HG02884 (cell line): ENCODE results near the gene PDE6B.
"Not testable (repeated sequence)": the region's sequence is repeated elsewhere in the genome, so short reads cannot be mapped to it uniquely, and the experiment has no call there.

Experiments
- ATAC-seq: cut with Tn5 transposase; IDR thresholded peaks from one replicate; pipeline ENCODE4 v1.9.1; 2021; ENCODE audit warnings: mild to moderate bottlenecking, moderate library complexity; ENCODE audit not compliant: unreplicated experiment

The PDE6B gene

DNA sequence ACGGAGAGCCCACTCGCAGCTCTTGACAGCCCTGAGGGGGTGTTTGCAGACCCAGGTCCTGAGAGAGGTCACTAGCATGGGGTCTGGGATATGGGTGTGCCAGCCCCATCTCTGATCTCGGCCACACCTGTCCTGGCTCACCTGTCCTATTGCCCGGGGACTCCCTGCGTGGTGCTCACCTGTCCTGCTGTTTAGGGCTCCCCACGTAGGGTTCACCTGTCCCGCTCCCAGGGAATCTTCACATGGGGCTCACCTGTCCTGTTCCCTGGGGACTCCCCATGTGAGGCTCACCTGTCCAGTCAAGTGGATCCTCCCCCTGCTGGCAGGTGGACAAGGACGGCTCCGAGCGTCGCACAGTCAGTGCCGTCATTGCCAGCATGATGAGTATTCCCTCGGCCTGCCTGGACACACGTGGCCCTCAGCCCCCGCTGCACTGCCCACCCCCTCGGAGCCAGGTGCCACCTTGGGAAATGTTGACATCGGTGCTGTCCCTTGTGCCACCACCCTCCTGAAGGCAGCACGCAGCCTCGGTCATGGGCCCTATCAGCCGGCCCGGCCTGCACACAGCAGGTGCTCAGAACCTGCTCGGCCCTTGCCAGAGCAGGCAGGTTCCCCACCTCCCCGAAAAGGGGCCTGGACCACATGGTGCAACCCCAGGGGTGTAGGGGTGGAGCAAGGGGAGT is 57.3 kb downstream of the PDE6B start:
- no peak for ATAC-seq

DNA sequence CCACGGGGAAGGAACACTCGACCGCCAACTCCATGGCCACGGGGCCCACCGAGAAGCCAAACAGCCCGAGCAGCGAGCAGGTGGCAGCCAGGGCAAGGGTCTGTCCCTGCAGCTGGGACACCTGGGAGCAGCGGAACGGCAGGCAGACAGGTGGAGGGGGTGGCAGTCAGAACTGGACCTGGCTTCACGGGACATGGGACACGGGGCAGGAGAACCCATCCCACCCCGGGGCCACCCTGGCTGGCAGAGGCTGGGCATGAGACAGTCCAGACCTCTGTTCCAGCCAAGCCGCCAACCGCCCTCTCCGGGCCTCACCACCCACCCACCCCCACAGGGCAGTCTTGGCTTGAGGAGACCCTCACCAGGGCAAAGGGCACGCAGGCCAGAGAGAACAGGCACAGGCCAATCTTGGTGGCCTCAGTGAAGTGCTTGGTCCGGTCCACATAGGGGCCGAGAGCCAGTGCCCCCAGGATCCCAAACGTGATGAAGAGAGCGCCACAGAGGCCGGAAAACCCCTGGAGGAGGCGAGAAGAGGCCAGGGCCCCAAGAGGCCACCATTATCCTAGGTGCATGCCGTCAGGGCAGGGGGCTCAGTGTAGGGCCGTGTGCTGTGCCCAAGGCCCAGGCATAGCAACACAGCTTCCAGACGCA is 58.0 kb downstream of the PDE6B start:
- no peak for ATAC-seq

DNA sequence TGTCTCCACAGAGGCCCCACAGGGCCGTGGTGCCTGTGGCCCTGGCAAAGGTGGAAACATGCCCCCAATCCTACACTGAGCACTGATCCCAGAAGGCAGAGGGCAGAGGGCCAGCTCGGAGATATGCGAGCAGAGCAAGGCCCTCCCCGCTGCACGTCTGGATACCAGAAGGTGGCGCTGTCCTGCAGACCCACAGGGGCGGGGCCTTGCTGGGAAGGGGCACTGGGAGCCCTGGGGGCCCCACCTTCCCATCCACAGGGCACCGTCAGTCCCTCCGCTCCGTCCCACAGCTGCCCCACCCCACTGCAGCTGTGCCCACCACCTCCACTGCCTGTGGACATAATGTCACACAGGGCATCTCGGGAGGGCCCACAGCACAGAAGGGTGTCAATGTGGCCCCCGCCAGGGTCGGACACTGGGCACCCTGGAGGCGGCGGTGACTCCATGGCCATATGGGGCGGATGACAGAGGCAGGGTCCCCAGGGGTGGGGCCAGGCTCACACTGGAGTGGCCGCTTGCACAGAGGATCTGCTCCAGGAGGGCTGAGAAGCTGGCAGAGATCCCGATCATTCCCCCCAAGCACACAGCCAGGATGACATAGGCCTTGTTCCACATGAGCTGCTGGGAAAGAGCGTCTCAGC is 58.7 kb downstream of the PDE6B start:
- no peak for ATAC-seq

DNA sequence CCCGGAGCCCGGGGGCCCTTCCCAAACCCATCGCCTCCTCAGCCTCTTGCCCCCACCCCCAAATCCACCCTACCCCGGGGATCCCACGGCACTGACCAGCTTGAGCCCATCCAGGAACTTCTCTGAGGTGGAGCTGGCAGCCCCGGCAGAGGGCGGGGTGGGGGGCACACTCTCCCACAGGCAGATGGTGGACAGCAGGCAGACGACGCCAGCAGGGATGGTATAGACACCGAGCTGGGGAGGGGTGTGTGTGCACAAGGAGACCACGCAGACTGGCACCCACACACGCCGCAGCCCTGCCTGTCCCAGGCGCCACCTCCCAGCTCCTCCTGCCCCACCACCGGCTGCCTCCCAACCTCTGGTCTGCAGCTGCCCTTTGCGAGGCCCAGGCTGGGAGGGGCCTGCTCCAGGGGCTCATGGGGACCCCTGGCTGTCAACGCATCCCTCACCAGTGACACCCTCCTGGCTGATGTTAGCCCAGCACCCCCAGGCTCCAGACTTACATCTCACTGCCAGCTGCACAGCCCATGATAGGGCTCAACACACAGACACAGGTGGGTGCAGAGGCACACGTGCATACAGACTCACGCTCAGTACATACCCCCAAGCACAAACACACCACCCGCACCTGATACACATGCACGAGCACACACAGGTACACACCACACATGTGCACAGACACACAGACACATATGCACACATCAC is 59.4 kb downstream of the PDE6B start:
- ATAC-seq = no peak

DNA sequence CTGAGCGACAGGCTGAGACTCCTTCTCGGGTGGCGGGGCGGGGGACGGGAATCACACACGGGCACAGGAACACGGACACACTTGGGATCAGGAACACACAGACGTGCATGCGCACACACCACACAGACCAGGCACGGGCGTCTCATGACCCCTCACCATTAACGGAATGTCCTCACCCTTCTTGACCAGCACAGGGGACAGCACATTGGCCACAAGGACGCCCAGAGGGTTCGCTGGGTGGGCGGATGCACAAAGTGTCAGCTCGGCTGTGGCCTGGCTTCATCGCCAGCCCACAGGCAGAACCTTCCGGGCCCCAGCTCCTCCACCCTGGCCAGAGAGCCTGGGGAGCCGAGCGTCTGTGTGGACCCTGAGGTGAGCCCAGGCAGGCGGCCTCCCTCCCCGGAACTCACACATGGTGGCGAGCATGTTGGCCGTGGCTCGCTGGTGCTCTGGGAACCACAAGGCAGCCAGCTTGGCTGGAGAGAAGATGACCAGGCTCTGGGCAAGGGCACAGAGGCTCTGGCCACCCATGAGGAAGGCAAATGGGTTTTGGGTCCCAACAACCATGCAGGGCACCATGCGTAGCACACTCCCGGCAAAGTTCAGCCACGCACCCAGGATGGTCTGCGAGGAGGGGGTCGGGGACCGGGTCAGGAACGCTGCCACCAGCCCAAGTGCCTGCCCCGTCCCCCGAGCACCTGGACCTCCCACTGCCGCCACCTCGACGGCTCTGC is 60.5 kb downstream of the PDE6B start:
- ATAC-seq = no peak

DNA sequence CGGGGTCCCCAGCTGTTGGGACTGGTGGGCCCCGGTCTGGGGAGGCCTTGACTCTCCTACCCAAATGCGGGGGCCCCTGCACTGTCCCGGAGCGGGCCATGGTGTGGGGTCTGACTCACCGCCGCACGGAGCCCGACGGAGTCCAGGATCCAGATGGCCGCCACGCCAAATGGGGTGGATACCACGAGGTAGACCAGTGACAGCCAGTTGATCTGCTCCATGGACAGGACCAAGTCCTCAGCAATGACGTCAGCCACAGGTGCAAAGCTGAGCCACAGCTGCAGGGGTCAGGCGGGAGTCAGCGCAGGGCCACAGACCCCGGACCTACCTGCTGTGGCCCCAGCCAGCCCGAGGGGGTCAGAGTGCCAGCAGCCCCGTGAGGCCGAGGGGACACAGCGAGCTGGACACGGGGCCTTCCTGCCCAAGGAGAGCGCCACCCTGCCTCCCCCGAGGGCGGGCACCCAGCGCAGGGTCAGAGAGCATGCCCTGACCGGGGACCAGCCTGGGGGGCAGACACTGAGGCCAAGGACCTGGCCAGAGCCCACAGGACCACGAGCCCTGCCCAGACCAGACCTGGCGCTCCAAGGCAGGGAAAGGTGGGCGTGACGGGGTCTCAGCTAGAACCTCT is 61.2 kb downstream of the PDE6B start:
- no peak for ATAC-seq

DNA sequence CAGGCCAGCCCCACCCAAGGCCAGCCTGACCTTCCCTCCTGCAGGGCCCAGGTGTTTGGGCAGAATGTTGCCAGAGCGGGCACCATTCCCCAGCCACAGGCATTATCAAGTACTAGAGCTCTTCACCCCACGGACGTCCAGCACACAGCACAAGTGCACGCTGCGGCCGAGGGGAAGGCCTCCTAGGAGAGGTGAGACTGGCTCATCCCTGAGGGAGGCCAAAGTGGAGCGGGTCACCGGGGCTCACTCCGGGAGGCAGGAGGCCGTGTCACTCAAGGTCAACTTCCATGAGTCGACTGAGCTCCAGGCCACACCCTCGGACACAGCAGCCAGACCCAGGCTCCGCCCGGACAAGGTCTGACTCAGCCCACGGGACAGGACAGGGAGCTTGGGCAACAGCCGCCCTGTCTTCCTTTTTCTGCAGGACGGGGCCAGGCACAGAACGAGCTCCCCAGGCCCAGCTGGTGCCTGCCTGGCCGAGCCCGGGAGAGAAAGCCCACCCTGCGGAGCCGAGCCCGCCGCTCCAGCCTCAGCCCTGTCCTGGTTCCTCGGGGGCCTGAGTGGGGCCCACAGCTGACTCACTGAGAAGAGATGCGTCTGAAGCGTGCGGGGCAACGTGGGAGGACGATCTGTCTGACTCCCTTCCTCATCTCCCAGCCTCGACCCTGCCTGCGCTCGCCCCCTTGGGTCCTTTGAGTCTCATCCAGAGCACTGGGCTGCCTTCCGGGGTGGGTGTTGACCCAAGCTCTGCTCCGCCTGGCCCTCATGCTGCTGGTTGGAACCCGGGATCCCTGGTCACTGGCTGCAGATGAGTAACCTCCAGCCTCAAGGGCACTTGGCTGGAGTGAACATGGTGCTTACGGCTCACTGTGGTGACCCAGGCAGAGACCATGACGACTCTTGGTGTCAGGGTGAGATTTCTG is 61.9 kb downstream of the PDE6B start:
- ATAC-seq = no peak

DNA sequence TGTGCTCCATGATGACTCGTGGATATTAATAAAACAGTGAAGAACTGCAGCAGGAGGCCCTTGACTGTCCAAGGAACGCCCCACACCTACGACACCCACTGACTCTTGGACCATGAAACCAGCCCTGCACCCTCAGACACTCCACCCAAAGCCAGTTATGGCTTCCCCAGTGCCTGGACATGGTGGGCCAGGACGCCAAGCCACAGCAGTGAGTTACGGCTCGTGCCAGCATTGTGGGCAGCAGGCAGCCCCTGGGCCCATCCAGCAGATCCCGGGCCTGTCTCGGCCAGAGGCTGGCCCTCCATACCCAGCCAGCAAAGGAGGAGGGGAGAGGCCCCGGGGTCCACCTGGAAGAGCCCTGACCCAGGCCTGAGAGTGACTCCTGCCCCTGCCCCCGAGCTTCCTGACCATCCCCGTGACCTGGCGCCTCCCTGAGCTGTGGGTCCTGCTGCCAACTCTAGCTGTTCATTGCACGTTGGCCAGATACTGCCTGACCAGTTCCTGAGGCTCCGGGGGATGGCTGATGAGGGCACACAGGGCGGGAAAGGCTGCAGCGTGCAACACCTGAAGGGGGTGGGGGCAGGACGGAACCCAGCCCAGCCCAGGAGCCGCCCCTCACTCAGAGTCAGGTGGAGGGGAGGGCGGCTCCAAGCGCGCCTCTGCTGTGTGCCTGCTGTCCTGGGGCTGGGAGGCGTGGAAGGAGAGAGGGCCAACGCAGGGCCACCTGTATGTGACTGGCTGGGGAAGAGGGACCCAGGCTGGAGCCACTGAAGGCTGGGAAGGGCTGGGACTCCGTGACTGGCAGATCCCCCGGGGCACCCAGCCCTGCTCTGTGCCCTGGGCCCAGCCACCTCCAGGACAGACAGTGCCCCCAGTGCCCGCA is 62.8 kb downstream of the PDE6B start:
- no peak for ATAC-seq

DNA sequence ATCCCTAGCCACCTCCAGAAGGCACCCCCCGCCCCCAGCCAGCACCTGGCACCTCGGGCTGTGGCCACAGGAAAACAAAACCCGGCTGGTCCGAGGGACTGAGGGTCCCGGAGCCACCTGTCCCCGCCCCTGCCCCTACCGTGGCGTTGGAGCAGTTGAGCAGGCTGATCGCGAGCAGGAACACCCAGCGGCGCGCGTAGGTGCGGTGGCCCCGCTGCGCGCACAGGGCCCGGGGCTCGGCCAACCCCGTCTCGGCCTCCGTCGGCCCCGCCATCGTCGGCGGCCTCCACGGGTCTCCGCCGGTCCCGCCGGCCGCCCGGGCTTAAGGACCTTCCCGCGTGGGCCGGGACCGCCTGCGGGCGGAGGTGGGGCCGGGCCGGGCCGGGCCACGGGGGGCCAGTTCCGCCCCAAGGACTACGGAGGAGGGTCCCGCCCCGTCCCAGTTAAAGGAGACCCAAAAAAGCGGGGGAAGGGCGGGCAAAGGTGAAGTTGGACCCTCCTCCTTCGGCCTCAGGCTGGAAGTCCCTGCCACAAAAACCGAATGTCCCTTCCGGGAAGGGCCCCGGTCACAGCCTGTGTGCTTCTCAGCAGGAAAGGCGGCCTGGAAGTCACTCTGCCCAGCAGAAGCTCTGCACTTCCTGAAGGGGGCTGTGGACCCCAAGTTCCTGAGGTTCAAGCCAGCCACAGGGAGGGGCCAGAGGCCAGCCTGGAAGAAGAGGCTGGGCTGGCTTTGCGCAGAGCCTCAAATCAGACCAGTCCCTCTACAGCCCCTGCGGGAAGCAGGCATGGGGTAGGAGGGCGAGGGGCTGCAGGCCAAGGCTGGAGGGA is 63.7 kb downstream of the PDE6B start, which contains the start of gene SLC49A3:
TSS of gene SLC49A3 (minus strand) at position 298 of the 828 bp plus-strand sequence. CDS start at position 274, 24 bp downstream.
- no peak for ATAC-seq

DNA sequence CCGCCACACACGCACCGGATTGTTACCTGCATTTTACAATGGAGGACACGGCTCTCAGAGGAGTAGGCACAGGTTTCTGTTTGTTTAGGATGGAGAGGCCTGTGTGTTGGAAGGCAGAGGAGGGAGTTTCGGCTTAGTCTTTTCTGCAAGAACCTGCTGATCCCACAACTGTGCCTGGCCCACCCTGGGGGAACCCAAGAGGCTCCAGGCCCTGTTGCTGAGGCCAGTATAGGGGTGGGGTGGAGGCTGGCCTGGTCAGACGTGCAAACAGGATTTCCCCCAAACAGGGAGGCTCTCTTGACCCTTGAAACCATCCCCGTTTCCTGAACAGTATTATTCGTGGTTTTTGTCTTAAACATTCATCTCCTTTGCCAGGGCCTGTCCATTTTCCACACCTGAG is 64.3 kb downstream of the PDE6B start:
- no peak for ATAC-seq

DNA sequence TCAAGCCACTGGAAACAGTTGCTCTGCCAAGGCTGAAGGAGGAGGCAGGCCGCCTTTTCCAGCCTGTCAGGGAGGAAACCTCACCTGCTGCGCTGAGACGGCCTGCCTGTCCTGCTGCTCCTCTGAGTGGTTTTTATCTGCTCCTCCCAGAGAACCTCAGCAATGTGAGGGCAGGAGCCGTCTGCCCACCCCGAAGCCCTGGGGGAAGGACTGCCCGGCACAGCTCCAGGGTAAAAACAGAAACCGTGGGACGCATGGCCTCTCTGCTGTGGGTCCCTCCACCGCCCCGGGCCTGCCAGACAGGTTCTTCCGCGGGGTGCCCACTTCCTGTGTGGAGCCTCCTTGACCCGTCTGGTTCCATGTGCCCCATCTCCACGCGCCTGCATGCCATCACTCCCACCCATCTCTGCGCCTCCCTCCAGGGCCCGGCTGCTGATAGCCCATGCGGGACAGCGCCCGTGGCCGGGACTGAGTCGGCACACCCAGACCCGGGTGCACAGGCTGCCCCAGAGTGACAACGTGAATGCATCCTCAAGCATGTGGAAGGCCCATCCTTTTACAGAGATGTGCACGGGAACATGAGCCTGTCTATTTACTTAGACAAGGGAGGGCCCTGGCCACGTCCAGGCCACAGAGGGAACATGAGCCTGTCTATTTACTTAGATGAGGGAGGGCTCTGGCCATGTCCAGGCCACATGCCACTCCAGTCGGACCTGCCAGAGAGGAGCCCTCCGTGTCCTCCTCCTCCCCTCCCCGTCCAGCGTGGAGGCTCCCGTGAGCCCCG is 67.6 kb downstream of the PDE6B start:
- ATAC-seq = no peak

DNA sequence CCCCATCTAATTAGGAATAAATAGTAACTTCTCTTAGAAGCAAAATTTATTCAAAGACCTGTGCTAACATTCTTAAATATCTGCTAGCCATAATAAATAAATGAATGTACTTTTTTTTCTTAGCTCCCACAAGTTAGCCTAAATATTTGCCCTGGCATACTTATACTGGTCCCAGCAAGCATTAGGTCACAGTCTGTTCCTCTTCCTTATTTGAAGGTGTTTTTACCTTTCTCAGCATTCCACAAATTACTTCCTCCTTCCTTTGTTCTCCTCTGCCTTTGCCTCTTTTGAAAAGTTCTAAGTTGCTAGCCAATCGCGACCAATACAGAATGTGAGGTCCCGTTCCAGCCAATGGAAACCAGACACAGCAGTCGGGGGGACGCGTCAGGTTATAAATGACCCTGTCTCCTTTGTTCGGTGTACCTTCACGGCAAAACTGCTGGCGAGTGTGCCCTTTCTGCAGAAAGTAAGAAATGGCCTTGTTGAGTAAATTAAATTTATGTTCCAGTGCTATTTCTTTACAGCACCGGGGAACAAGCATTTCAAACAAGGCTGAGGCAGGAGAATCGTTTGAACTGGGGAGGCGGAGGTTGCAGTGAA is 69.1 kb downstream of the PDE6B start:
- not testable (repeated sequence) for ATAC-seq

DNA sequence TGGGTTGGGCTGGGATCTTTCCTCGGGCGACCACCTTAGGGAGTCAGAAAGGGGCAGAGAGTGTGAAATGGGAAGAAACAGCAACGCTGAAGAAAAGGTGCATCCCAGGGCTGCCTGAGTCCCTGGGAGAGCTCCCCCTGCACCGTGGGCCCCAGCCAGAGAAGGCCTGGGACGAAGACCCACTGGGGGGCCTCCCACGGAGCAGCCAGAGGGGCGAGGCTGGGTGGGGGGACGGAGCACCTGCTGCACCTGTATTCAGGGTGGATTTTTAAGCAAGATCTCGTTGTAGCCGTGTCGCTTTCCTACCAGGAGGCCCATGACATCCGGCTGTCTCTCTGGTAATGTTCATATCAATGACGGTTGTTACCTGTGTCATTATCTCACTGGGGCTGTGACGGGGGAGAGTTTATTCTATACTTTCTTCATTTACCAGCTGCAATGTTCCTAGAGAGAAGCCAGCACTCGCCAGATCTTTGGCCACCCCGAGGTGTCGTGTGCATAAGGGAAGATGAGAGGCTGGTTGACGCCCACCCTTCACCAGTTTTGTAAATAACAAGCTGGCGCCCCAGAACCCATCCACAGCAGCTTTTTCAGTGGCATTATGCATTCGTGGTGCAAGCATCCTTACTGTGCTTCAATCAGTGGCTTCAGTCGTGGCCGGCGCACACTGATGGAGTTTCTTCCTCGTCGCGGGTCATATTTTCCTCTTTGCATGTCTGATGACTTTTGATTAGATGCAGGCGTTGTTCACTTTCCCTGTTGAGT is 74.6 kb downstream of the PDE6B start:
- no peak for ATAC-seq

DNA sequence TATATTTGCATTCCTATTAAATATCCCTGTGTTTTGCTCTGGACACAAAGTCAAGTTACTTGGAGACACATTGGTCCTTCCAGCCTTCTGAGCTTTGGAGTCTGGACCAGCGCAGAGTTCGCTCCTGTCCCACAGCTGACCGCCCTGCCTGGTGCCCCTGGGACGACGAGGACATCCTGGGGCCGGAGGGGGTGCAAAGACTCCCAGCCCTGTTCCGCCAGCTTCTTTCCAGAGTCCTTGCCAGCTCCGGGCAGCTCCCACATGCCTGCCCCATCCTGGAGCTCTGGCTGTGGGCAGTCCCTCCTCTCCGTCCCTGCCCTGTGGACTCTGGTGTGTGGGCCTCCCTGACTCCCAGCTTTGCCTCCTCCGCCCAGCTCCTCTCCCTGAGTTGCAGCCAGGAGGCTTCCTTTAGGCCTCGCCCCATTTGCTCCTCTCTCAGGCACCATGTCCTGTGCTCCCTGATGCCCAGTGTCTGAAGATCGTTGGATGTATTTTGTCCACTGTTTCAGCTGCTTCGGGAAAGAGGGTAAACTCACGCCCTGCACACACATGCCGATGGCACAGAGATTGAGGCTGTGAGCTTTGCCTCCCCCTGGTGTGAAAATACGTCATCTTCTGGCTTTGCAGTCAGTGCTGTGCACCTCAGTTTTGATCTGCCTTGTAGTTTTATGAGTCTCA is 75.4 kb downstream of the PDE6B start:
- no peak for ATAC-seq

DNA sequence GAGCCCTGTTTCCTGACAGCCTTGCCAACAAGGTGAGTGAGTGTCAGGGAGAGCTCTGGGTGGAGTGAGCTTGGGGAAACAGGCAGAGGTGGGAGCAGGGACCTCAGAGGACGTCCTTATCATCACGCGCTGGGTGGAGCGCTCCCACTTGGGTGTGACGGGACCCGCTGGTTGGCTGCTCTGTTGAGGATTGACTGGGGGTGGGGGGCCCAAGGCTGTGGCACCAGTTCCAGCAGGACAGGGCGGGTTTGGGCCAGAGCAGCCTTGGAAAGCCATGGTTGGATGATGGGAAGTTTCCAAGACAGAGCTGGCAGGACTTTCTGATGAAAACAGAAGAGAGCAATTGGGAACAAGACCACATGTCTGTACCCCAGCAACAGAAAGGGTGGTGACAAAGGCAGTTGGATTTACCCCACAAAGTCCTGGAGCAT is 77.3 kb downstream of the PDE6B start:
- ATAC-seq = no peak
